ENCODE measurements around the gene OXTR.

The OXTR gene

DNA sequence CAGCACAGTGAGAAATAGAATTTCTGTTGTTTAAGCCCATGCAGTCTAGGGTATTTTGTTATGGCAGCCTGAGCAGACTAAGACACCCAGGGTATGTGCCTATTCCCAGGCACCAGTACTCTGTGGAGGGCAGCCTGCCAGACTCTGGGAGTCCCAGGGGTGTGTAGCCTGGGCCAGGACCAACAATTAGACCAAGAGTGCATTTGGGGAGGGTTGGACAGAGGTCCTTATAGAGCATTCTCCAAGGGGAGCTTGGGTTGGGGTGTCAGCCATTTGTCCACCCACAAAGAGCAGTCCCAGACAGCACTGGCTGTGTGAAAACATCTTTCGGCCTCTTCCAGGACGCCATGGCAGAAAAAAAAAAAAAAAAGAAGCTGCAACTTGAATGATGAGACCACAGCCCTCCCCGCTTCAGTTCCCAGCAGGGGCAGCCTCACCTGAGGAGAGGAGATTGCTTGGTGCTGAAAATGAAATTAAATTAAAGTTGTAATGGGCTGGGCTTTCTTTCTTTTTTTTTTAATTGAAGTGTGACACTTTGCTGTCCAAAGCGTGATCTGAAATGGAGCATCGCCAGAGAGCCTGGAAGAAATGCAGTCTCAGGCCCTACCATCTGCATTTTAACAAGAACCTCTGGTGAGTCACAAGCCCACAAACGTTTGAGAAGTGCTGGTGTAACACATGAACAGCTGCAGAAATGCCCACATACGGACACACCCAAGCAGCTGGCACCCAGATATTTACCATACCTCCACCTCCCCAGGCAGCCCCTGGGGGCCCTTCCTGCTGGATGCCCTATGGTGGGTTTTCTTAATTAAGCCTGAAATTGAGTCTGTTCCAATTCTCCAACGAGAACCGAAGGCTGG is 57.1 kb downstream of the OXTR start (continued):
- TF ChIP-seq ZNF157 (tag by site-specific recombination; IDR thresholded peaks at IDR 0.05) (no peak), ZNF768 (tag by site-specific recombination; IDR thresholded peaks at IDR 0.05) (no peak), ZBTB20 (tag by site-specific recombination; IDR thresholded peaks at IDR 0.05) (no peak), ZNF18 (tag by site-specific recombination; IDR thresholded peaks at IDR 0.05) (no peak), ZNF658 (tag by site-specific recombination; IDR thresholded peaks at IDR 0.05) (no peak), ZBTB6 (tag by site-specific recombination; IDR thresholded peaks at IDR 0.05) (no peak)

GRCh38 chr3:8709801-8710507 is 59.5 kb downstream of the OXTR start:
- Histone ChIP-seq H3K9me3 (ENCODE audit: control insufficient read depth, insufficient read depth, low read depth, low read length) (no peaks in the 10 kb centered on the region), H3K27ac (ENCODE audit: extremely low read depth, low read depth, low read length) (no peak overlapping the region), H3K4me3 (ENCODE audit: low read depth, low read length) (no peak overlapping the region), H3K36me3 (ENCODE audit: control insufficient read depth in 2 of 2, insufficient read depth in 1 of 2, low read length in 2 of 2) (no peaks in the 10 kb centered on the region), H3K4me1 (ENCODE audit: control insufficient read depth, insufficient read depth, low read length) (no peaks in the 10 kb centered on the region)
- TF ChIP-seq ZNF629 (tag by site-specific recombination; IDR thresholded peaks at IDR 0.05) (peak; percentile 43; the same call in 1 of the 2 replicates), ZNF560 (tag by site-specific recombination; IDR thresholded peaks at IDR 0.05; ENCODE audit: borderline replicate concordance) (no peak), ZNF366 (tag by site-specific recombination; conservative IDR thresholded peaks at IDR 0.05) (0 out of 2 replicates have a peak, but pooled peaks have one; percentile 25), GLIS1 (tag by site-specific recombination; IDR thresholded peaks at IDR 0.05) (peak; percentile 44), MEIS1 (CRISPR knock-in tag; IDR thresholded peaks at IDR 0.05; ENCODE audit: borderline replicate concordance) (no peak)
- ChIA-PET CTCF (interaction anchor here (0.6 to 1.4 kb wide), 3 partner anchors 45 to 740 kb away, joined by 3 to 6 read pairs (median 3); no protein-coding TSS in a partner anchor), POLR2A (no interaction called here)

DNA sequence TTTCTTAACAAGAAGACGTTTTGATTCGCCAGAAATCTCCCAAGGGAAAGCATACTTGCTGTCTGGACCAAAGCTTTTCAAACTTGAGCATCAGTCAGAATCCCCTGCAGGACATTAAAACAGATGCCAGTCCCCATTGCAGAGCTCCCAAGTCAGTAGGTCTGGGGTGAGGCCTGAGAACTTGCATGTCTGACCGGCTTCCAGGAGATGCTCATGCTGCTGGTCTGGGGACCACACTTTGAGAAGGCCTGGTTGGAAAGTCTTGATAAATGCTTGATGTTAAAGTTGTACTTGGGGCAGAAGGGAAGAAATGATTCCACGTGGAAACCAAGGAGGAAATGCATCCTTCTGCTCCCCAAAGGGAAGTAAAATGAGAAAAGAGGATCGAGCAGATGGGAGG is 60.1 kb downstream of the OXTR start:
- POLR2A ChIA-PET, result no interaction called here
- H3K36me3 ChIP-seq (ENCODE audit: control insufficient read depth in 2 of 2, insufficient read depth in 1 of 2, low read length in 2 of 2), result no peaks in the 10 kb centered on the region
- CTCF ChIA-PET, result interaction anchor here (0.6 to 0.7 kb wide), 2 partner anchors 271 to 740 kb away, joined by 3 read pairs; no protein-coding TSS in a partner anchor

More for the DNA sequence above, 60.1 kb downstream of the OXTR start:
- Histone ChIP-seq H3K9me3 (ENCODE audit: control insufficient read depth, insufficient read depth, low read depth, low read length) (no peaks in the 10 kb centered on the region), H3K4me3 (ENCODE audit: low read depth, low read length) (no peak overlapping the region), H3K27ac (ENCODE audit: extremely low read depth, low read depth, low read length) (no peak overlapping the region), H3K4me1 (ENCODE audit: control insufficient read depth, insufficient read depth, low read length) (no peaks in the 10 kb centered on the region)
- TF ChIP-seq, protein P1, sequence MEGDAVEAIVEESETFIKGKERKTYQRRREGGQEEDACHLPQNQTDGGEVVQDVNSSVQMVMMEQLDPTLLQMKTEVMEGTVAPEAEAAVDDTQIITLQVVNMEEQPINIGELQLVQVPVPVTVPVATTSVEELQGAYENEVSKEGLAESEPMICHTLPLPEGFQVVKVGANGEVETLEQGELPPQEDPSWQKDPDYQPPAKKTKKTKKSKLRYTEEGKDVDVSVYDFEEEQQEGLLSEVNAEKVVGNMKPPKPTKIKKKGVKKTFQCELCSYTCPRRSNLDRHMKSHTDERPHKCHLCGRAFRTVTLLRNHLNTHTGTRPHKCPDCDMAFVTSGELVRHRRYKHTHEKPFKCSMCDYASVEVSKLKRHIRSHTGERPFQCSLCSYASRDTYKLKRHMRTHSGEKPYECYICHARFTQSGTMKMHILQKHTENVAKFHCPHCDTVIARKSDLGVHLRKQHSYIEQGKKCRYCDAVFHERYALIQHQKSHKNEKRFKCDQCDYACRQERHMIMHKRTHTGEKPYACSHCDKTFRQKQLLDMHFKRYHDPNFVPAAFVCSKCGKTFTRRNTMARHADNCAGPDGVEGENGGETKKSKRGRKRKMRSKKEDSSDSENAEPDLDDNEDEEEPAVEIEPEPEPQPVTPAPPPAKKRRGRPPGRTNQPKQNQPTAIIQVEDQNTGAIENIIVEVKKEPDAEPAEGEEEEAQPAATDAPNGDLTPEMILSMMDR (tag by site-specific recombination; IDR thresholded peaks at IDR 0.05), result no peak
- TF ChIP-seq, protein P2, sequence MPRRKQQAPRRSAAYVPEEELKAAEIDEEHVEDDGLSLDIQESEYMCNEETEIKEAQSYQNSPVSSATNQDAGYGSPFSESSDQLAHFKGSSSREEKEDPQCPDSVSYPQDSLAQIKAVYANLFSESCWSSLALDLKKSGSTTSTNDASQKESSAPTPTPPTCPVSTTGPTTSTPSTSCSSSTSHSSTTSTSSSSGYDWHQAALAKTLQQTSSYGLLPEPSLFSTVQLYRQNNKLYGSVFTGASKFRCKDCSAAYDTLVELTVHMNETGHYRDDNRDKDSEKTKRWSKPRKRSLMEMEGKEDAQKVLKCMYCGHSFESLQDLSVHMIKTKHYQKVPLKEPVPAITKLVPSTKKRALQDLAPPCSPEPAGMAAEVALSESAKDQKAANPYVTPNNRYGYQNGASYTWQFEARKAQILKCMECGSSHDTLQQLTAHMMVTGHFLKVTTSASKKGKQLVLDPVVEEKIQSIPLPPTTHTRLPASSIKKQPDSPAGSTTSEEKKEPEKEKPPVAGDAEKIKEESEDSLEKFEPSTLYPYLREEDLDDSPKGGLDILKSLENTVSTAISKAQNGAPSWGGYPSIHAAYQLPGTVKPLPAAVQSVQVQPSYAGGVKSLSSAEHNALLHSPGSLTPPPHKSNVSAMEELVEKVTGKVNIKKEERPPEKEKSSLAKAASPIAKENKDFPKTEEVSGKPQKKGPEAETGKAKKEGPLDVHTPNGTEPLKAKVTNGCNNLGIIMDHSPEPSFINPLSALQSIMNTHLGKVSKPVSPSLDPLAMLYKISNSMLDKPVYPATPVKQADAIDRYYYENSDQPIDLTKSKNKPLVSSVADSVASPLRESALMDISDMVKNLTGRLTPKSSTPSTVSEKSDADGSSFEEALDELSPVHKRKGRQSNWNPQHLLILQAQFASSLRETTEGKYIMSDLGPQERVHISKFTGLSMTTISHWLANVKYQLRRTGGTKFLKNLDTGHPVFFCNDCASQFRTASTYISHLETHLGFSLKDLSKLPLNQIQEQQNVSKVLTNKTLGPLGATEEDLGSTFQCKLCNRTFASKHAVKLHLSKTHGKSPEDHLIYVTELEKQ (tag by site-specific recombination; IDR thresholded peaks at IDR 0.05; ENCODE audit: borderline replicate concordance), result no peak
- TF ChIP-seq ZBTB26 (tag by site-specific recombination; optimal IDR thresholded peaks at IDR 0.05) (no peak), ZNF621 (tag by site-specific recombination; IDR thresholded peaks at IDR 0.05) (no peak), ZNF843 (tag by site-specific recombination; IDR thresholded peaks at IDR 0.05) (no peak)
